ENCODE data around the gene TMEM19. TPM values are rescaled to one million over a fixed set of nuclear protein-coding genes. Genes with fewer than 3 reads are reported as not detected.

Gene TMEM19
- total RNA-seq, 1 donor from 2014 or later, result 40.3 TPM

DNA sequence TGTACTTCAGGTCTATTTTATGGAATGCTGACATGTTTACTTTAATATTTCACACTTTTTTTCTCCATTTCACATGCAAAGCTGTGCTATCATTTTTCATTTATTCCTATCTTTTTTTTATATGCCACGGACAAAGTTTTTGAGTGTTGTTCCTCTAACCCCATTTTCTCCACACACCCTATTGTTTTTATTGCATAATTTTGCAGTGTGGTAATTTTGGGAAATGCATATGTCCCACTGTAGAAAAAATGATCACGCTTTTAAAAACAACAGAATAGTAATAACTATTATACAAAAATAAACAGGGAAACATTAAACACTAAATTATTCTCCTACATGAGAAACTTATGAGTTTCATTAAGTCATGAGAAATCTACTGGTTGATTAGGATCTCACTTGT lies 36.5 kb upstream of the TMEM19 start:
- Histone ChIP-seq H3K36me3 (ENCODE audit: control insufficient read depth, insufficient read depth, low read length) (peaks cover 8% of the 10 kb centered on the region), H3K27me3 (ENCODE audit: control insufficient read depth, insufficient read depth, low read length) (no peaks in the 10 kb centered on the region), H3K4me3 (ENCODE audit: low read depth, low read length) (no peak overlapping the region)
- no peak for DNase-seq (ENCODE audit: low read depth)
- TF ChIP-seq, protein P1, sequence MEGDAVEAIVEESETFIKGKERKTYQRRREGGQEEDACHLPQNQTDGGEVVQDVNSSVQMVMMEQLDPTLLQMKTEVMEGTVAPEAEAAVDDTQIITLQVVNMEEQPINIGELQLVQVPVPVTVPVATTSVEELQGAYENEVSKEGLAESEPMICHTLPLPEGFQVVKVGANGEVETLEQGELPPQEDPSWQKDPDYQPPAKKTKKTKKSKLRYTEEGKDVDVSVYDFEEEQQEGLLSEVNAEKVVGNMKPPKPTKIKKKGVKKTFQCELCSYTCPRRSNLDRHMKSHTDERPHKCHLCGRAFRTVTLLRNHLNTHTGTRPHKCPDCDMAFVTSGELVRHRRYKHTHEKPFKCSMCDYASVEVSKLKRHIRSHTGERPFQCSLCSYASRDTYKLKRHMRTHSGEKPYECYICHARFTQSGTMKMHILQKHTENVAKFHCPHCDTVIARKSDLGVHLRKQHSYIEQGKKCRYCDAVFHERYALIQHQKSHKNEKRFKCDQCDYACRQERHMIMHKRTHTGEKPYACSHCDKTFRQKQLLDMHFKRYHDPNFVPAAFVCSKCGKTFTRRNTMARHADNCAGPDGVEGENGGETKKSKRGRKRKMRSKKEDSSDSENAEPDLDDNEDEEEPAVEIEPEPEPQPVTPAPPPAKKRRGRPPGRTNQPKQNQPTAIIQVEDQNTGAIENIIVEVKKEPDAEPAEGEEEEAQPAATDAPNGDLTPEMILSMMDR (IDR thresholded peaks at IDR 0.05; ENCODE audit: insufficient read depth, low read length, severe bottlenecking), result no peak
- no peak for FAIRE-seq

DNA sequence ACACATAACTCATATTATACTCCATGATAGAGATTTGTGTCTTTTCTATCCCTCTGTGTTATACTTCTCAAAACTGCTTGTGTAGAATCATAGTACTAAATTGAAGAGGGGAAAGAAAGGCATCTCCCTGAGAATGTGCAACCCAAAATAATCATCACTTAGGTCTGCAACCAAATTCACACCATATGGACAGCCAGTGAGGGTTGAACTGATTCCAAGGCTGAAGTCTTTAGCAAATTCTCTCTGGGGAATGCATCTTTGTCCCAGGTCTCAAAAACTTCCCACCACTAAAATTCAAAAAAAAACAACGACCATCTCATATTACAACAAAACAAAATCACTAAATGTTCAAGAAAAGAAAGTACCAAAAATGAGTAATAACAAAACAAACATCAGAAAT lies 33.2 kb upstream of the TMEM19 start:
- DNase-seq (ENCODE audit: low read depth) (no peak), FAIRE-seq (no peak)
- TF ChIP-seq, protein P1 (IDR thresholded peaks at IDR 0.05; ENCODE audit: insufficient read depth, low read length, severe bottlenecking), result no peak
- Histone ChIP-seq H3K27me3 (ENCODE audit: control insufficient read depth, insufficient read depth, low read length) (no peaks in the 10 kb centered on the region), H3K36me3 (ENCODE audit: control insufficient read depth, insufficient read depth, low read length) (peaks cover 3% of the 10 kb centered on the region), H3K4me3 (ENCODE audit: low read depth, low read length) (no peak overlapping the region)

DNA sequence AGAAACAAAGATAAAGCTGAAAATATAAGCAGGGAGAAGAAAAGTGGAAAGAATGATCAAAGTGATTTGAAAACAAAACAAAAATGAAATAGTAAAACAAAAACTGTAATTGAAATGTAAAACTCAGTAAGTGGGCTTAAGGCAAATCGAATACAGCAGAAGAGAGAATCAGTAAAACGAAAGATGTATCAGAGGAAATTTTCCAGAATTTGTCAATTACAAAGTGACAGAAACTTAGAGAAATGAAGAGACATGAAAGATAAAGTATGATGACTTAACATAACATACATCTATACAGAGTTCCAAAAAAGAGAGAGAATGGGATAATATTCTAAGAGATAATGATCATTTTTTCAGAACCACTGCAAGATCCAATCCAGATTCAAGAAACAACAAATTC lies 32.7 kb upstream of the TMEM19 start:
- H3K4me3 ChIP-seq (ENCODE audit: low read depth, low read length), result no peak overlapping the region
- H3K27me3 ChIP-seq (ENCODE audit: control insufficient read depth, insufficient read depth, low read length), result no peaks in the 10 kb centered on the region
- H3K36me3 ChIP-seq (ENCODE audit: control insufficient read depth, insufficient read depth, low read length), result peaks cover 3% of the 10 kb centered on the region
- no peak for DNase-seq (ENCODE audit: low read depth)
- no peak for FAIRE-seq
- TF ChIP-seq, protein P1 (IDR thresholded peaks at IDR 0.05; ENCODE audit: insufficient read depth, low read length, severe bottlenecking), result no peak

DNA sequence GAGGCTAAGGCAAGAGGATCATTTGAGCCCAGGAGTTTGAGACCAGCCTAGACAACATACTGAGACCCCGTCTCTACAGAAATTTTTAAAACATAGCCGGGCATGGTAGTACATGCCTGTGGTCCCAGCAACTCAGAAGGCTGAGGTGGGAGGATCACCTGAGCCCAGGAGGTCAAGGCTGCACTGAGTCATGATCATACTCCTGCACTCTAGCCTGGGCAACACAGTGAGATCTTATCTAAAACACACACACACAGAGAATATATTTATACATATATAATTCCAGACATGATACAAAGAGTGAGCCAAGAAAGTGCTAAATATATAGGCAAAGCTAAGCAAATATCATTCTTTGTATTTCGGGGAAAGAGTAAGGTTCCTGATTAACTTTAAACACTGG lies 31.7 kb upstream of the TMEM19 start:
- TF ChIP-seq, protein P1 (IDR thresholded peaks at IDR 0.05; ENCODE audit: insufficient read depth, low read length, severe bottlenecking), result no peak
- H3K36me3 ChIP-seq (ENCODE audit: control insufficient read depth, insufficient read depth, low read length), result peaks cover 8% of the 10 kb centered on the region
- no peaks in the 10 kb centered on the region for H3K27me3 ChIP-seq (ENCODE audit: control insufficient read depth, insufficient read depth, low read length)
- DNase-seq (ENCODE audit: low read depth) (no peak), FAIRE-seq (no peak)
- H3K4me3 ChIP-seq (ENCODE audit: low read depth, low read length), result no peak overlapping the region

DNA sequence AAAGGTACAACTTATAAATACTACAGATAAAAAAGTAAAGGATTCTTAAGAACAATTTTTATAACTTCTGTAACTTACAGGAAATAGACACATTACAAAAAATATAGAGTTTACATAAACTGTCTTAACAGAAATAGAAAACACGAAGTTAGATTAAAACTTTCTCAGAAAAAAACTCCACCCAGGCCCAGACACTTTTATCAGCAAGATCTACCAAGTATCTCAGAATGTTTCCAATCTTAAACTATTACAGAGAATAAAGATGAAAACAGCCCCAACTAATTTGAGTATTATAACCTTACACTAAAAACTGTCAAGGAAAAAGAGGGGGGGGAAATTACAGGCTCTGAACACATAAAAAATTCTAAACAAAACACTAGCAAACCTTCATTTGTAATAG lies 30.4 kb upstream of the TMEM19 start:
- DNase-seq (ENCODE audit: low read depth) (no peak), FAIRE-seq (no peak)
- Histone ChIP-seq H3K27me3 (ENCODE audit: control insufficient read depth, insufficient read depth, low read length) (no peaks in the 10 kb centered on the region), H3K4me3 (ENCODE audit: low read depth, low read length) (no peak overlapping the region), H3K36me3 (ENCODE audit: control insufficient read depth, insufficient read depth, low read length) (peaks cover 10% of the 10 kb centered on the region)
- TF ChIP-seq, protein P1 (IDR thresholded peaks at IDR 0.05; ENCODE audit: insufficient read depth, low read length, severe bottlenecking), result no peak

DNA sequence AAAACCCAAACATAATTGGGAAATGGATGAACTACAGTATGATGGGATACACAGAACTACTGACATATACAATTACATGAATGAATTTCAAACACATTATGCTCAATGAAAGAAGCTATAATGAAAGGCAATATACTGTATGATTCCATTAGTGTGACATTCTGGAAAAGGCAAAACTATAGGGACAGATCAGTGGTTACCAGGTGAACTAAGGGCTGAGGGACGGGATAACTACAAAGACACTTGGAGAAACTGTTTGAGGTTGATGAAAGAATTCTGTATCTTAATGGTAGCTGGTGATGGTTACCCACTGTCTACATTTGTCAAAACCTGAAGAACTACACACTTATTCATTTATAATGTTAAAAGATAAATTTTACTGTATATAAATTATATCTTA lies 30.0 kb upstream of the TMEM19 start:
- FAIRE-seq, result no peak
- peaks cover 10% of the 10 kb centered on the region for H3K36me3 ChIP-seq (ENCODE audit: control insufficient read depth, insufficient read depth, low read length)
- TF ChIP-seq, protein P1 (IDR thresholded peaks at IDR 0.05; ENCODE audit: insufficient read depth, low read length, severe bottlenecking), result no peak

More for the DNA sequence above, 30.0 kb upstream of the TMEM19 start:
- H3K4me3 ChIP-seq (ENCODE audit: low read depth, low read length), result no peak overlapping the region
- H3K27me3 ChIP-seq (ENCODE audit: control insufficient read depth, insufficient read depth, low read length), result no peaks in the 10 kb centered on the region
- no peak for DNase-seq (ENCODE audit: low read depth)

All from bronchial epithelial cell (primary cell).